ENCODE results near the gene HOXC10.

HOXC10 gene

DNA sequence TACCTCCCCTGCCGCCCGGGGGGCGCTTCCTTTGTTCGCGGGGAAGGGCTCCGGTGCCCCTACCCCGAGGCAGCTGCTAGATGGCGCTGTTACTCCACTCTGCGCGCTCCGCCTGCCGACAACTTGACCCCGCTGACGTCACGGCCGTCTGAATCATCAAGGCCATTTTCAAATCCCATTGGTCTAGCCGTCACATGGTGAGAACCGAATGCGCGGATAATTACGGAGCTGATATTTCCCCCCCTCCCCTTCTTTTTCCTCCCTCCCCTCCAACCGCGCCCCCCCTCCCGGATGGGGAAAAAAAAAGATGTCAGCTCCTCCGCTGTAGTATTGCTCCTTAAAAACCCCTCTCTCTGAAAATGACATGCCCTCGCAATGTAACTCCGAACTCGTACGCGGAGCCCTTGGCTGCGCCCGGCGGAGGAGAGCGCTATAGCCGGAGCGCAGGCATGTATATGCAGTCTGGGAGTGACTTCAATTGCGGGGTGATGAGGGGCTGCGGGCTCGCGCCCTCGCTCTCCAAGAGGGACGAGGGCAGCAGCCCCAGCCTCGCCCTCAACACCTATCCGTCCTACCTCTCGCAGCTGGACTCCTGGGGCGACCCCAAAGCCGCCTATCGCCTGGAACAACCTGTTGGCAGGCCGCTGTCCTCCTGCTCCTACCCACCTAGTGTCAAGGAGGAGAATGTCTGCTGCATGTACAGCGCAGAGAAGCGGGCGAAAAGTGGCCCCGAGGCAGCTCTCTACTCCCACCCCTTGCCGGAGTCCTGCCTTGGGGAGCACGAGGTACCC, at the start of gene HOXC10:
HOXC10 (plus strand) TSS at position 246 of the 791 bp plus-strand sequence; CDS start at position 360, 114 bp downstream.
- peak; percentile 87 to 93 for DNase-seq

DNA sequence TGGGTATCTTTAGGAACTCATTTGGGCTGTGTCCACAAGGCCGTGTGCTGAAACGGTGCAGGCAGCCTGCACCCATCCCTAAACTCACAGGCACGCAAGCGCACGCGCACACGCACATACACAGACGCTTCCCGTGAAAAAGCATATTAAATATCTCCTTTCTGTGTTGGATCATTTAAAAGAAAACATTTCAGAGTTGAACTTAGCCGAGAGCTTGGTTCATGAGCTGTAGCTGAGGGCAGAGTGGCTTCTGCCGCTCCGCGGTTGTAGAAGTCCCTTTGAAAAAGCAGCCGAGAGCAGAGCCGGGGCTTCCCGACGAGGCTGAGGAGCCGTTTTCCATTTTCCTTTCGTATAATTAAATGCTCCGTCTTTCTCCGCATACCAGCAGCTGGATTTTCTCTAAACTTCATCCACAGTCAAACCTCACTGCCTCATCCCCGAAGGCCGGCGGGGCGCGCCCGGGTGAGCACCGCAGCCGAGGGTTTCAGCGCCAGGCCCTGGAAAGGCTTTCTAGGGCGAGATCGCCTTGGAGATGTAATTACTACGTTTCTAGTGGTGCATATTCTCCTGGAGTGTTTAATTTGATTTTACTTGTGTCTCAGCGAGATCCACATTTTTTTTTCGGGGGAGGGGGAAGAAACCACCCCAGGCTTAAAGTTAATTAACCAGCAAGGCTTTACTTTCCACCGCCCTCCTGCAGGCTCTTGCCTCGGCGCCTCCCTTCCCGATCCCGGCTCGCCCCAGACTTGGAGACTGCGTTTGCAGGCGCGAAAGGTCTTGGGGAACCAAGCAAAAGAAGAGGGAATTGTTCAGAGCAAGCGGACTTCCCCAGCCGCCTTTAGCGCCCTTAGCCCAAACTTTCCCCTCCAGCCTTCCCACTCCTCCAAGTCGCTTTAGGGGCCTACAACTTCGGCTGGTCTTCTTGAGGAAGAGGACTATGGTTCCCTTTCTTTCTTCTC, 49.3 kb upstream of the HOXC10 start:
- no peak for DNase-seq

GRCh38 chr12:53937099-53937498, 47.8 kb upstream of the HOXC10 start:
- DNase-seq = no peak

DNA sequence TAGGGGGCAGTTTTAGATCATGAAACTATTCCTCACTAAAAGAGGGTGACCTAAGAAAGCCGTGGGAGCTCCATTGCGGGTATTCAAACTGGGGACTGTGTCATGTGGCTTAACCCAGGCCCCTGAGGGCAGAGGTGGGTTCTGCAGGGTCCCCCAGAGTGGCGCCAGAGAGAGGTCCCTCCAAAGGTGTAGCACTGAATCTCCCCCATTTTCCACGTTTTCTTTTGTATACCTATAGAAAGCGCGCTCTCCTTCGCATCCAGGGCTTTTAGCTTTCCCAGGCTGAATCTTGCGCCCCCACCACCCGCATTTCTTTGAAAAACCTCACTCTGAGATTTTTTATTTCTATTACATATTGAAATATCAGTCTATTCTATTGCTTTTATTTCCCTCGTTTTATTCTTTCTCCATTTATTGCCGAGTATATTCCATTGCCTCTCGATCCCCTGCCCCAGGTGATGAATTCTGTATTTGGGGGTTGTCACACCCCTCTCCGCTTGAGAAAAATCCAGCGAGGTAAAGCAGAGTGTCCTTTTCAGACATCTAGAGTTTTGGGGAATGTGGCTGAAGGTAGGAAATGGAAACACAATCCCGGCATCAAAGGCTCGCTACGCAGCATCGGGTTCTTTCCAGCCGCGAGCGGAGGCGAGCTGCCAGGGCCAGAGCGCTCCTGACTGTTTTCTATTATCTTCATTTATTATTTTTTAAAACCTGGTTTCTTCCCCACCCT, 47.2 kb upstream of the HOXC10 start:
- no peak for DNase-seq

- peak; percentile 98 to 99 for DNase-seq
These were observed 46.4 kb upstream of the HOXC10 start, which contains the start of gene HOXC13 for GRCh38 chr12:53938326-53939140. TSS of gene HOXC13 (plus strand) at chr12:53938831. CDS start at chr12:53938907, 76 bp downstream.

DNA sequence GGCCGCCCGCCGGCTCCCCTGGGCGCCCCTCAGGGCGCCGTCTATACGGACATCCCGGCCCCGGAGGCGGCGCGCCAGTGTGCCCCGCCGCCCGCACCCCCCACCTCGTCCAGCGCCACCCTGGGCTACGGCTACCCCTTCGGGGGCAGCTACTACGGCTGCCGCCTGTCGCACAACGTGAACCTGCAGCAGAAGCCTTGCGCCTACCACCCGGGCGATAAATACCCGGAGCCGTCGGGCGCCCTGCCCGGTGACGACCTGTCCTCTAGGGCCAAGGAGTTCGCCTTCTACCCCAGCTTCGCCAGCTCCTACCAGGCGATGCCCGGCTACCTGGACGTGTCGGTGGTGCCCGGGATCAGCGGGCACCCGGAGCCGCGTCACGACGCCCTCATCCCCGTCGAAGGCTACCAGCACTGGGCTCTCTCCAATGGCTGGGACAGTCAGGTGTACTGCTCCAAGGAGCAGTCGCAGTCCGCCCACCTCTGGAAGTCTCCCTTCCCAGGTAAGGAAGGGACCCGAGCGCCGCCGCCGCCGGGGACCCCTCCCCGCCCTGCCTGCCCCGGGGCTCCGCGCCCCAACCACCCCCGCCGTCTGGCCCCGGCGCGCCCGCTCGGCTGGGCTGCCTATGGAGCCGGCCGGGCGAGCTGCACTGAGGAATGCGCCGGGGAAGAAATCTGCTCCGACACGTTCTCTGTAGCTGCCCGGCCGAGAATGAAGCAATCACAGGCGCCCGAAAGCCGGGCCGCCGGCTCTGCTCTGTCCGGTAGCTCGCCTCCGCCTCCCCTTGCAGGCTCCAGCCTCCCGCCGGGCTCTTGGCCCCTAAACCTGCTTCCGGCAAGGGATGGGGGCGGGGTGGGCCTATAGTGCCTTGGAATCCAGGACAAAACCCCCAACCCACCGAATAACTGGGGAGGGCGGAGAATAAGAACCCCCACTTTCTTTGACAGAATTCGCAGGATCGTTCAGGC, 45.5 kb upstream of the HOXC10 start:
- no peak for DNase-seq

GRCh38 chr12:53940443-53941014, 44.4 kb upstream of the HOXC10 start:
- DNase-seq = no peak

- DNase-seq = no peak
These were observed 43.8 kb upstream of the HOXC10 start for GRCh38 chr12:53941187-53941586.

GRCh38 chr12:53941750-53942149, 43.2 kb upstream of the HOXC10 start:
- DNase-seq = no peak

GRCh38 chr12:53942467-53942997, 42.4 kb upstream of the HOXC10 start:
- no peak for DNase-seq

- DNase-seq = no peak
These were observed 40.7 kb upstream of the HOXC10 start for GRCh38 chr12:53944209-53944608.

DNA sequence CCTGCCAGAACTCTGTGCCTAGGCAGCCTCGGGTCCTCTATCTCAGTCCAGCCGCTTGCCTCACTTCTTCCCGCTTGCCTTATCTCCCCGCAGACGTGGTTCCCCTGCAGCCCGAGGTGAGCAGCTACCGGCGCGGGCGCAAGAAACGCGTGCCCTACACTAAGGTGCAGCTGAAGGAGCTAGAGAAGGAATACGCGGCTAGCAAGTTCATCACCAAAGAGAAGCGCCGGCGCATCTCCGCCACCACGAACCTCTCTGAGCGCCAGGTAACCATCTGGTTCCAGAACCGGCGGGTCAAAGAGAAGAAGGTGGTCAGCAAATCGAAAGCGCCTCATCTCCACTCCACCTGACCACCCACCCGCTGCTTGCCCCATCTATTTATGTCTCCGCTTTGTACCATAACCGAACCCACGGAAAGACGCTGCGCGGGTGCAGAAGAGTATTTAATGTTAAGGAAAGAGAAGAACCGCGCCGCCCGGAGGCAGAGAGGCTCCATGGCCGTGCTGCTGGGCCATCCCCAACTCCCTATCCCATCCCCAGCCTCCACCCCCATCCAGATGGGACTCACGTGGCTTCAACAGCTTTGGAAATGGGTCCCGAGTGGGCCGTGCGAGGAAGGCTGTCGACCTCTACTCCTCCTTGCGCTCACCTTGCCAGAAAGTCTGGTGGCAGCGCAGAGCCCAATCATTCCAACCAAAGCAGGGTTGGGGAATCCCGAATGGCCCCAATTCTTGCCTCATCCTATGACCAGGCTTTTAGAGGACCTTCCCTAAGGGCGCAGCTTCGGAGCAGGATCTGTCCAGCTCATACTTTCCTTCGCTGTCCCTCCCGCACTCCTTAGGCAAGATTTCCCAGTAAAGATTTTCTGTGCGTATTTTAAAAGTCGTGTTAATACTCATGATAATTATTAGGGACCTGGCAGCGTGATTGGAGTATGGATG, 39.8 kb upstream of the HOXC10 start:
- DNase-seq = no peak

GRCh38 chr12:53947743-53948142, 37.2 kb upstream of the HOXC10 start:
- no peak for DNase-seq

DNA sequence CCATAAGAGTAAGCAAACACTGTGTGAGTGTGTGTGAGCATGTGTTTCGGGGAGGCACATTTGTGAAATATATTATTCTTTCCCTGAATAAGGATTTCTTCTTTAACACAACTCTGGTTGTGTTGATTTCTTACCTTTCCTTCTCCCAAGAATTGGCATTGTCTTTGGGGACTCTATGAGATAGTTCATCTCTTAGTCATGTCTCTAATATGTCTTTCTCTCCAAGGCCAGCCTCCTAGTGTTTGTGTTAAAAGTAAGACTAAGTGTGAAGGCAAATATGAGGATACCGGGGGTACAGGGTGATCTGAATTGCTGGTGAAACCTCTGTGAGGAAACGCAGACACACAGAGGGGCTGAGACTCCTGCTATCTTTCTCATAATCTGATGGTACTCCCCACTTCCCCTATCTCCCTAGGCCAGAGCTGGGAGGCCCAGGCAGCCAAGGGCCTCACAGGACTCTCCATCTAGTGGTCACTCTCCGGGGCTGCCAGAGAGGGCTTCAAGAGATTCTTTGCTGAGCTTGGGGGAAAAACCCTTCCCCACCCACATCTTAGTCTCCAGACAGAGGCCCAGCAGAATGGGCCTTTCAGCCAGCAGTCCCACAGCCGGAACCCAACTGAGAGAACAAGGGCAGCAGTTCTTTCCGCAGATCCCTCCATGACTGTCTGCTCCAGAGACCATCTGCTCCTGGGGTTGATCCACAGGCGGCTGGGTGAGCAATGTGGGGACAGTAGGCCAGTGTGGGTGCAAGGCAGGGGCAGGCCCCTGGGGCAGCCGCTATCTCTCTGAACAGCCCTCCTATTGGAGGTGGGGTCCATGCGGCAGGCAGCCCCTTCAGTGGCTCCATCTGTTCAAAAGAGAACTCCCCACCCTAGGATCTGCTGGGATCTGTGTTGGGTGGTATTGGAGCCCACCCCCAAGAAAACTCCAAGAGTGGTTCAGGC, 36.0 kb upstream of the HOXC10 start:
- DNase-seq = no peak

DNA sequence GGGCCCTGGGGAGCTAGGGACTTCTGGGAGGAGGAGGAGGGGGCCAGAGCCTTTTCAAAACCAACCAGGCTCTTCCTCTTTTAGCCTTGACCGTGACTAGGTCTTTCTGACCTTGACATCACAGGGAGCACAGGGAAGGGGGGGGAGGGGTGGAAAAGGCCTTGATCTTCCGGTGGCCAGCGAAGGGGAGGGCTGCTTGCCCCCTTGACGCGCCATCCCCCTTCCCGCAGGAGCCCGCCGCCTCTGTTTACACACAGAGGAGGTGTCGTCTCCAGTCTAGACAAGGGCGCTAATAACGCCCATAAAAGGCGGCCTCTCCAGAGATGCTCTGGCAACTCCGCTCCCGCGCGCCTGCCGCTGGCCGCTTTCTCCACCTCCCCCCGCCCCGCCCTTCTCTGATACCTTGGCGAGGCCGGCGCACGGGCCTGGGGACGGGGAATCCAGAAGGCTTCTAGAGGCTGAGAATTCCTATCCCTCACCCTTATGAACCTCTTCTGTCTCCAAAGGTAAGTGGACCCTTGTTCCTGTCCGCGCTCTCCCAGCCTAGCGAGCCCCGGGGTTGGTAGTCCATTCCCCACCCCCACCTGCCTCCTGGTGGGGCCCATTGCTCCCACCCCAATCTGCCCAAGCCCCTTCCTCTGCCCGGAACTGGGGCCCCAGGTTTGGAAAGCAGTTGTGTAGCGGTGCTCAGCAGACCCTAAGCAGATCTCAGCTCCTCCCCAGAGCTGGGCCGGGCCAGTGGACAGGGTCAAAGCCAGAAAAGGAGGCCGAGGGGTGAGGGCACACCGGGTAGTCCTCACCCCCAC, 35.1 kb upstream of the HOXC10 start:
- no peak for DNase-seq

- no peak for DNase-seq
These were observed 34.5 kb upstream of the HOXC10 start for GRCh38 chr12:53950437-53950773.

Measured in SW 1271 (cell line).